ENCODE data around the gene SPIRE1. TPM values are rescaled to one million over a fixed set of nuclear protein-coding genes. Genes with fewer than 3 reads are reported as not detected.
"Not testable (repeated sequence)": the region's sequence is repeated elsewhere in the genome, so short reads cannot be mapped to it uniquely, and the experiment has no call there.

Gene SPIRE1
- polyA plus RNA-seq, 4 donors, result 1.6 to 4.0 (median 2.1) TPM

- Histone ChIP-seq H3K27me3 (ENCODE audit: control insufficient read depth in 3 of 3, insufficient read depth in 3 of 3, low read length in 3 of 3) (no peaks in the 10 kb centered on the region), H3K36me3 (ENCODE audit: control insufficient read depth in 3 of 3, insufficient read depth in 2 of 3, low read depth in 1 of 3, low read length in 3 of 3) (no peaks in the 10 kb centered on the region), H3K4me3 (ENCODE audit: low read depth in 1 of 3, low read length in 3 of 3) (no peak overlapping the region), H3K4me1 (ENCODE audit: control insufficient read depth in 3 of 3, insufficient read depth in 2 of 3, low read depth in 1 of 3, low read length in 2 of 3) (no peaks in the 10 kb centered on the region), H3K9me3 (ENCODE audit: control insufficient read depth in 2 of 2, insufficient read depth in 1 of 2, low read depth in 1 of 2, low read length in 1 of 2) (peaks cover 0 to 2% of the 10 kb centered on the region in 2 donors), H3K27ac (ENCODE audit: low read depth in 1 of 3, low read length in 2 of 3) (no peak overlapping the region)
- 87 to 94% (median 91%) methylated on average over 3 of the region's 3 CpGs for WGBS, 3 donors
- DNase-seq (no peak), FAIRE-seq (no peak)
These were observed 160.1 kb downstream of the SPIRE1 start for GRCh38 chr18:12497839-12498238.

DNA sequence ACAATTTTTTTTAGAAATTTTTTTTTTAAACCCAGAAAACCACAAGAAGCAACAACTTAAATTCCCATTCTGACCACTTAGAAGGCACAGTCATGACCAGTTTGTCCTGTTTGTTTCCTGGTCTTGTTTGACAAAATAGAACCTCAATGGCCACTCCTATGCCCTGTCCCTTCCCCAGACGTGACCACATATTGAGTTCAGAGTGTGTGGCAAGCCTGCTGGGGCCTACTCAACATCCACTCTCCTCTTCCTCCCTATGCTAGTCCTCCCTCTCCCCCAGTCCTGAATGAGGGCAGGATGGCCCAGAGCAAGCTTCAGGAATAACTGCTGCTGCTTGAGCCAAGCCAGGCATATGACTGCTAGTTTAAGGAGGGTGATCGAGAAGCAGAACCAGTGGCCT is 160.6 kb downstream of the SPIRE1 start:
- H3K36me3 ChIP-seq (ENCODE audit: control insufficient read depth in 3 of 3, insufficient read depth in 2 of 3, low read depth in 1 of 3, low read length in 3 of 3), result no peaks in the 10 kb centered on the region
- 71 to 83% (median 82%) methylated on average over 2 of the region's 2 CpGs for WGBS, 3 donors

GRCh38 chr18:12492907-12493306 is 165.0 kb downstream of the SPIRE1 start:
- H3K4me3 ChIP-seq (ENCODE audit: low read depth in 1 of 3, low read length in 3 of 3), result no peak overlapping the region
- H3K4me1 ChIP-seq (ENCODE audit: control insufficient read depth in 3 of 3, insufficient read depth in 2 of 3, low read depth in 1 of 3, low read length in 2 of 3), result no peaks in the 10 kb centered on the region
- DNase-seq, result no peak
- no peak overlapping the region for H3K27ac ChIP-seq (ENCODE audit: low read depth in 1 of 3, low read length in 2 of 3)
- no peaks in the 10 kb centered on the region for H3K27me3 ChIP-seq (ENCODE audit: control insufficient read depth in 3 of 3, insufficient read depth in 3 of 3, low read length in 3 of 3)
- FAIRE-seq, result no peak
- 80 to 88% (median 81%) methylated on average over 5 of the region's 5 CpGs for WGBS, 3 donors
- no peaks in the 10 kb centered on the region for H3K9me3 ChIP-seq (ENCODE audit: control insufficient read depth in 2 of 2, insufficient read depth in 1 of 2, low read depth in 1 of 2, low read length in 1 of 2)
- peaks cover 0 to 3% (median 0%) of the 10 kb centered on the region in 3 donors for H3K36me3 ChIP-seq (ENCODE audit: control insufficient read depth in 3 of 3, insufficient read depth in 2 of 3, low read depth in 1 of 3, low read length in 3 of 3)

More for the DNA sequence above, 160.6 kb downstream of the SPIRE1 start:
- FAIRE-seq (no peak), DNase-seq (no peak)
- no peaks in the 10 kb centered on the region for H3K4me1 ChIP-seq (ENCODE audit: control insufficient read depth in 3 of 3, insufficient read depth in 2 of 3, low read depth in 1 of 3, low read length in 2 of 3)
- H3K27me3 ChIP-seq (ENCODE audit: control insufficient read depth in 3 of 3, insufficient read depth in 3 of 3, low read length in 3 of 3), result no peaks in the 10 kb centered on the region
- no peak overlapping the region for H3K27ac ChIP-seq (ENCODE audit: low read depth in 1 of 3, low read length in 2 of 3)
- no peak overlapping the region for H3K4me3 ChIP-seq (ENCODE audit: low read depth in 1 of 3, low read length in 3 of 3)
- H3K9me3 ChIP-seq (ENCODE audit: control insufficient read depth in 2 of 2, insufficient read depth in 1 of 2, low read depth in 1 of 2, low read length in 1 of 2), result no peaks in the 10 kb centered on the region

- H3K4me3 ChIP-seq (ENCODE audit: low read depth in 1 of 3, low read length in 3 of 3), result no peak overlapping the region
- FAIRE-seq (no peak), DNase-seq (no peak)
- no peaks in the 10 kb centered on the region for H3K4me1 ChIP-seq (ENCODE audit: control insufficient read depth in 3 of 3, insufficient read depth in 2 of 3, low read depth in 1 of 3, low read length in 2 of 3)
- no peak overlapping the region for H3K27ac ChIP-seq (ENCODE audit: low read depth in 1 of 3, low read length in 2 of 3)
- 79 to 85% (median 83%) methylated on average over 9 of the region's 9 CpGs for WGBS, 3 donors
- no peaks in the 10 kb centered on the region for H3K9me3 ChIP-seq (ENCODE audit: control insufficient read depth in 2 of 2, insufficient read depth in 1 of 2, low read depth in 1 of 2, low read length in 1 of 2)
- H3K36me3 ChIP-seq (ENCODE audit: control insufficient read depth in 3 of 3, insufficient read depth in 2 of 3, low read depth in 1 of 3, low read length in 3 of 3), result peaks cover 0 to 3% (median 0%) of the 10 kb centered on the region in 3 donors
- no peaks in the 10 kb centered on the region for H3K27me3 ChIP-seq (ENCODE audit: control insufficient read depth in 3 of 3, insufficient read depth in 3 of 3, low read length in 3 of 3)
These were observed 166.1 kb downstream of the SPIRE1 start for GRCh38 chr18:12491611-12492435.

DNA sequence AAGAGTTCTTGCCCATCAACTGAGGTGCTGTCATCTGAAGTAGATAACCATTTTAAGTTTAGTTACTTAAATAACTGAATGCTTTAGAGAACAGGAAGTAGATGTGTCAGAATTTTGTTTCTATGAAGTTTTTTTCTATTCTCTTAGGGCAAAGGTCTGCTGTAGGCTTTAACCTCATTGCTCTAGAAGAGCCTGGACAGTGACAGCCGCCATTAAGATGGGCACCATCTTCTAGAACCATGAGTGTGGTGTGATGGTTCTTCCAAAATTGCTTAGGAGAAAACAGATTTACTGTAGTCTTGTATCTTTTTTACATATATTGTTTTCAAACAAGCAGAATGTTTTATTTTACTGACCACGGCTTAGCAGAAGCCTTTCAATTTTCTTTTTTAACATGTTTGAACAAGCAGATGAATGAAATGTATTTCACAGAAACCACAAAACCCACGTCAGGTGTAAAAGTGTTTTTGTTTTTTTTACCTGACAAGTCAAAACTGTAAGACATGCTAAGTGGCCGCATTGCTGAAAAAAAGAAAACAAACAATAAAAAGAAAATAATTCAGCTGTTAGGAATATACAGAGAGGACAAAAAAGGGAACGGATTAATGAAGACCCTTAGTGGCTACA is 172.3 kb downstream of the SPIRE1 start:
- FAIRE-seq (no peak), DNase-seq (no peak)
- H3K27ac ChIP-seq (ENCODE audit: low read depth in 1 of 3, low read length in 2 of 3), result no peak overlapping the region
- H3K27me3 ChIP-seq (ENCODE audit: control insufficient read depth in 3 of 3, insufficient read depth in 3 of 3, low read length in 3 of 3), result peaks cover 0 to 2% (median 0%) of the 10 kb centered on the region in 3 donors
- 80 to 84% (median 82%) methylated on average over 5 of the region's 5 CpGs for WGBS, 3 donors
- H3K4me3 ChIP-seq (ENCODE audit: low read depth in 1 of 3, low read length in 3 of 3), result no peak overlapping the region
- no peaks in the 10 kb centered on the region for H3K9me3 ChIP-seq (ENCODE audit: control insufficient read depth in 2 of 2, insufficient read depth in 1 of 2, low read depth in 1 of 2, low read length in 1 of 2)
- H3K4me1 ChIP-seq (ENCODE audit: control insufficient read depth in 3 of 3, insufficient read depth in 2 of 3, low read depth in 1 of 3, low read length in 2 of 3), result no peaks in the 10 kb centered on the region
- no peaks in the 10 kb centered on the region for H3K36me3 ChIP-seq (ENCODE audit: control insufficient read depth in 3 of 3, insufficient read depth in 2 of 3, low read depth in 1 of 3, low read length in 3 of 3)

- H3K9me3 ChIP-seq (ENCODE audit: control insufficient read depth in 2 of 2, insufficient read depth in 1 of 2, low read depth in 1 of 2, low read length in 1 of 2); H3K27ac ChIP-seq (ENCODE audit: low read depth in 1 of 3, low read length in 2 of 3); H3K27me3 ChIP-seq (ENCODE audit: control insufficient read depth in 3 of 3, insufficient read depth in 3 of 3, low read length in 3 of 3); H3K4me3 ChIP-seq (ENCODE audit: low read depth in 1 of 3, low read length in 3 of 3); H3K4me1 ChIP-seq (ENCODE audit: control insufficient read depth in 3 of 3, insufficient read depth in 2 of 3, low read depth in 1 of 3, low read length in 2 of 3); H3K36me3 ChIP-seq (ENCODE audit: control insufficient read depth in 3 of 3, insufficient read depth in 2 of 3, low read depth in 1 of 3, low read length in 3 of 3); DNase-seq; FAIRE-seq: not testable (repeated sequence)
- 88 to 92% (median 89%) methylated on average over 10 of the region's 10 CpGs for WGBS, 3 donors
These were observed 176.0 kb downstream of the SPIRE1 start for GRCh38 chr18:12481915-12482314.

DNA sequence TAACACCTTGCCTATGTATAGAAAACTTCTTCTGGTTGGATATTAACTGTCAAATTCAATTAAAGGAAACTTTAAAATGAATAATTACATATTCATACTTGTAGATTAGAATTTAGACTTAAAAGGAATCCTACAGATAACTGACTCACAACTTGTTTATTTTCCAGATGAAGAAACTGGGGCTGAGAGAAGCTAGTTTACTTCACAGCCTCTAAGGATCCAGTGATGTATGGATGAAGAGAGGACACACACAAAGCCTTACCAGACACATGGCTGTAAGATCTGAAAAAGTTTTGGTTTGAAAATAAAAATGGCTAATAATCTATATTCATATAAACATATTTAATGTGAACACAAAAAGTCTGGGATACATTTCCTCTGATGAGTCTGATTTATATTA is 177.9 kb downstream of the SPIRE1 start:
- H3K4me3 ChIP-seq (ENCODE audit: low read depth in 1 of 3, low read length in 3 of 3), result no peak overlapping the region
- no peaks in the 10 kb centered on the region for H3K9me3 ChIP-seq (ENCODE audit: control insufficient read depth in 2 of 2, insufficient read depth in 1 of 2, low read depth in 1 of 2, low read length in 1 of 2)
- DNase-seq, result no peak
- H3K4me1 ChIP-seq (ENCODE audit: control insufficient read depth in 3 of 3, insufficient read depth in 2 of 3, low read depth in 1 of 3, low read length in 2 of 3), result no peaks in the 10 kb centered on the region
- peaks cover 0 to 7% (median 0%) of the 10 kb centered on the region in 3 donors for H3K36me3 ChIP-seq (ENCODE audit: control insufficient read depth in 3 of 3, insufficient read depth in 2 of 3, low read depth in 1 of 3, low read length in 3 of 3)
- FAIRE-seq, result no peak
- H3K27me3 ChIP-seq (ENCODE audit: control insufficient read depth in 3 of 3, insufficient read depth in 3 of 3, low read length in 3 of 3), result peaks cover 0 to 2% (median 0%) of the 10 kb centered on the region in 3 donors
- H3K27ac ChIP-seq (ENCODE audit: low read depth in 1 of 3, low read length in 2 of 3), result no peak overlapping the region

GRCh38 chr18:12479536-12479935 is 178.4 kb downstream of the SPIRE1 start:
- Histone ChIP-seq H3K9me3 (ENCODE audit: control insufficient read depth in 2 of 2, insufficient read depth in 1 of 2, low read depth in 1 of 2, low read length in 1 of 2) (no peaks in the 10 kb centered on the region), H3K4me1 (ENCODE audit: control insufficient read depth in 3 of 3, insufficient read depth in 2 of 3, low read depth in 1 of 3, low read length in 2 of 3) (no peaks in the 10 kb centered on the region), H3K27me3 (ENCODE audit: control insufficient read depth in 3 of 3, insufficient read depth in 3 of 3, low read length in 3 of 3) (peaks cover 0 to 2% (median 0%) of the 10 kb centered on the region in 3 donors), H3K4me3 (ENCODE audit: low read depth in 1 of 3, low read length in 3 of 3) (no peak overlapping the region), H3K36me3 (ENCODE audit: control insufficient read depth in 3 of 3, insufficient read depth in 2 of 3, low read depth in 1 of 3, low read length in 3 of 3) (peaks cover 0 to 7% (median 0%) of the 10 kb centered on the region in 3 donors), H3K27ac (ENCODE audit: low read depth in 1 of 3, low read length in 2 of 3) (no peak overlapping the region)
- 82 to 83% (median 82%) methylated on average over 3 of the region's 3 CpGs for whole genome bisulfite sequencing, 3 donors
- FAIRE-seq (no peak), DNase-seq (no peak)

Measured in small intestine (tissue), 7 donors.